ENCODE results near the gene PKNOX2. TPM values are rescaled to one million over a fixed set of nuclear protein-coding genes. Genes with fewer than 3 reads are reported as not detected.

Gene PKNOX2, protein sequence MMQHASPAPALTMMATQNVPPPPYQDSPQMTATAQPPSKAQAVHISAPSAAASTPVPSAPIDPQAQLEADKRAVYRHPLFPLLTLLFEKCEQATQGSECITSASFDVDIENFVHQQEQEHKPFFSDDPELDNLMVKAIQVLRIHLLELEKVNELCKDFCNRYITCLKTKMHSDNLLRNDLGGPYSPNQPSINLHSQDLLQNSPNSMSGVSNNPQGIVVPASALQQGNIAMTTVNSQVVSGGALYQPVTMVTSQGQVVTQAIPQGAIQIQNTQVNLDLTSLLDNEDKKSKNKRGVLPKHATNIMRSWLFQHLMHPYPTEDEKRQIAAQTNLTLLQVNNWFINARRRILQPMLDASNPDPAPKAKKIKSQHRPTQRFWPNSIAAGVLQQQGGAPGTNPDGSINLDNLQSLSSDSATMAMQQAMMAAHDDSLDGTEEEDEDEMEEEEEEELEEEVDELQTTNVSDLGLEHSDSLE
- not detected in 2 replicates for total RNA-seq (2014; rRNA removed; shearing (Covaris generic); ENCODE audit: low replicate concordance)

DNA sequence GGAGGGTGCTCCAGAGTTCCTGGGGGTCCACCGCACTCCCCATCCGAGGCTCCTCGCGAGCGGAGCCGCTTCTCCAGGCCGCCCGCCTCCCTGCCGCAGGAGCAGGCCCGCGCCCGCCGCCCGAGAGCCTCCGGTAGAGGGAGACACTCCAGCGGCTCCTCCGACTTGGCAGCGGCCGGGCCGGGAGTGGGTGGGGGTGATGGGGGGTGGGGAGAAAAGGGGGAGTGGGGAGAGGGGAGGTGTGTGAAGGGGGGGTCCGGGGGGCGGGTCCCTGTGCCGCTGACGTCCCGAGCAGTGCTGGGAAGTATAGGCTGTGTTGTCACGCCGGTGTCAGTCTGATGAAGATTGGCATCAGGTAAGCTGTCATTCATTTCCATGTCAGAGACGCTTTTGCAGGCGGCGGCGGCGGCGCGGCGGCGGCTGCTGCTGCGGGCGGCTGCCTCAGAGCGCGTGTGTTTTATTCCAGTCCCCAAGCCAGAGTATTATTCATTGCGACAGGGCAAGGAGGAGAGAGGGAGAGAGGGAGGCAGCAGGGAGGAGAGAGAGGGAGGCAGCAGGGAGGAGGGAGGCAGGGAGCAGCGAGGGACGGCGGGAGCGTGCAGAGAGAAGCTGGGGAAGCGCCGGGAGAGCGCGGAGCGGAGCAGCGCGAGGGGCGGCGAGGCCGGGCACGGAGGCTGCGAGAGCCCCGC is at the start of gene PKNOX2:
Gene PKNOX2 (plus strand): TSS at position 330 of the 689 bp plus-strand sequence. CDS start 186,555 bp downstream, outside the sequence.
- in situ Hi-C loops (cut with HindIII; ENCODE audit: low pct_unique_long_range_greater_than_20kb, low sequenced_read_pairs): no loop called here
- DNase-seq (ENCODE audit: low read depth): peak; percentile 63

DNA sequence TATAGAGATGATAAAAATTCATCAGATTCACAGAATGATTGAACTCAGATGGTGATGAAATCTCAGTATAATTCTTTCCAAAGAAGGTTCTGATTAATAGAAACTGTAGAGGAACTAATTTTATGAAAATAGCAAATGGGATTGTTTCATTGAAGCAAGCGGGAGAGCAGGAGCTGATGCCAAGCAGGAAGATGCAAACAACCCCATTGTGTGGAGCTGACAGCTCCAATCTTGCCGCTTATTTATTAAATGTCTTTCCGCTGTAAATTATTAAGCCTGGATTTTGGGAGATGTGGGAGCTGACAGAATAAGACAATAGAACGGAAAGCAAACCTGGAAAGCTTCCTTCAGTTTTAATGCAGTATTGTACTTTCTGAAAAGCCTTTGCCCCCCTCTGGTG is 47.1 kb upstream of the PKNOX2 start:
- in situ Hi-C loops (cut with HindIII; ENCODE audit: low pct_unique_long_range_greater_than_20kb, low sequenced_read_pairs): no loop called here
- no peak for DNase-seq (ENCODE audit: low read depth)

DNA sequence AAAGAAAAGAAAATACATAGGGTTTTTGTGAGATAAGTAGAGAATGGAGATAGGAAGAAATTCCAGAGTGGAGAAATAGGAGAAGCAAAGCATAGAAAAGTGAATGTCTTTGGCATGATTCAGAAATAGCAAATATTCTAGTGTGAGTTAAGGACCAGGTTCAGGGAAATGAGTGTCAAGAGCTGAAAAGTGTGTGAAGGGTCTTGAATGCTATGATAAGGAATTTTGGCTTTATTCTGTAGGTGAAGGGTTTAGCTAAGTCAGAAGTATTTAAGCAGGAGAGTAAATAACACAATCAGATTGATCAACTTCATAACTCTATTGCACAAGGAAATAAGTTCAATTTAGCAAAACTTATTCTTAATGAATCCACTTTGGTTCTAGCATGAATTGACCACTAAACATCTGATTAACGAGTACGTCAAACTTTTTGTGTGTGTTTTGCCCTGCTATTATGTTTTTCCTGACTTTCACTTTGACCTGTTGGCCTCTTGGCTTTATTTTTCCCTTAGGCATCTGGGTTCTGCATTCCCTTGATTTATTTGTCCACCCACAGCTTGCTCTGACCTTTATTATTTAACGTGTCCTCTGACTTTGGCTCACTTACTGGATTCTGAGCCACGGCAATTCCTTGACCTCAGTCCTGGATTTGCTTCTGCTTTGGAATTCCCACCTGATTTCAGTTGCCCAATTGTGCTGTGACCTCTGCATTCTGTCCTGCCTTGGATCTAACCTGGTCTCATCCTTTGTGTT is 41.2 kb upstream of the PKNOX2 start:
- no peak for DNase-seq (ENCODE audit: low read depth)
- in situ Hi-C loops (cut with HindIII; ENCODE audit: low pct_unique_long_range_greater_than_20kb, low sequenced_read_pairs): no loop called here

DNA sequence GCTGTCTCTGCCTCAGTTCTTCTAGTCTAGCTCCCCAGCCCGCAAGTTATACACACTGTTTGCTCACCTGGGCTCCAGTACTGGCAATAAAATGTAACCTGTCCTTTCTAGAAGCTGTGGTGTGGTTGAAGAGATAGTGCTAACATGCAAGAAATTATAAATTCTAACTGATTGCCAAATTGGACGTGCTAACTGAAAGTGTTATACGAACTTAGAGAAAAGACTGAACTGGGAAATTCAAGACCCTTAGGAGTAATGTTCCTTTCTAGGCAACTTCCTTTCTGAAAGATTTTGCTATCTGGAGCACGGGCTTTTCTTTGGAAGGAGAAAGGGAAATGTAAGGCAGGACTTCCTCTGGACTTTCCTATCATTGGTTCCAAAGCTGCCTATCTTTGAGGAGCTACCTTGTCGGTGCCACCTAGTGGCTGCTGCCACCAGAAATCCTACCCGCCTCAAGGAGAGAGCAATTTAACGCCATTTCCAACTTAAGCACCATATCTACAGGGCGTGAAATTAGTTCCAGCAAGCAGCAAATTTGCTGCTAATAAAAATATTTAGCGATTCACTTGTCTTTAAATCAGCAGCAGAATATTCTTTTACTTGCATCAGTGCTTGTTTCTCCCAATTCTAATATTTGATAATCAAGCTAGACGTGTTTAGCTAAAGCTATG is 40.5 kb upstream of the PKNOX2 start:
- peak; percentile 46 for DNase-seq (ENCODE audit: low read depth)
- in situ Hi-C loops (cut with HindIII; ENCODE audit: low pct_unique_long_range_greater_than_20kb, low sequenced_read_pairs): no loop called here

DNA sequence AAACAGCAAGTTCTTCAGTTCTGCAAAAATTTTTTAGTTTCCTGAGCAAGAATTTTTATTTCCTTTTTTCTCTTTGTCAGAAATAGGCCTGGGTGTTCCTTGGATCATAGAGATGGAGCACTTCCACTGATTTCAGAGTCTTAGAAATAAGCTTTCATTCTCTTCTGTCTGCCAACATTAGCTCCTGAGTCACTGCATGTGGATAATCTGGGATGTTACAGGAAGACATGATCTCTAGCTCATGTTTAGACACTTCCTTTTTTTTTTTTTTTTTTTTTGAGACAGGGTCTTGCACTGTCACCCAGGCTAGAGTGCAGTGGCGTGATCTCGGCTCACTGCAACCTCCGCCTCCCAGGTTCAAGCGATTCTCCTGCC is 39.9 kb upstream of the PKNOX2 start:
- DNase-seq (ENCODE audit: low read depth): no peak
- in situ Hi-C loops (cut with HindIII; ENCODE audit: low pct_unique_long_range_greater_than_20kb, low sequenced_read_pairs): no loop called here

DNA sequence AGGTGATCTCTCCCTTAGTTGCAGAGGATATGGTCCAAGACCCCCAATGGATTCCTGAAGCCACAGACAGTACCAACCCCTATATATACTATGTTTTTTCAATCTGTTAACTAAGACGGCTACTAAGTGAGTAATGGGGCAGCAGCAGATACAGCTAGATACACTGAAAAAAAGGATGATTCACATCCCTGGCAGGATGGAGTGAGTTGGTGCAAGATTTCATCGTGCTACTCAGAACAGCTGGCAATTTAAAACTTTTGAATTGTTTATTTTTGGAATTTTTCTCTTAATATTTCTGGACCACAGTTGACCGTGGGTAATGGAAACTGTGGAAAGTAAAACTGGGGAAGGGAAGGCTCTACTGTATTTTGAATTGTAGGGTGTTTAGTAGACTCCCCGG is 36.1 kb upstream of the PKNOX2 start:
- DNase-seq (ENCODE audit: low read depth): no peak
- in situ Hi-C loops (cut with HindIII; ENCODE audit: low pct_unique_long_range_greater_than_20kb, low sequenced_read_pairs): no loop called here

DNA sequence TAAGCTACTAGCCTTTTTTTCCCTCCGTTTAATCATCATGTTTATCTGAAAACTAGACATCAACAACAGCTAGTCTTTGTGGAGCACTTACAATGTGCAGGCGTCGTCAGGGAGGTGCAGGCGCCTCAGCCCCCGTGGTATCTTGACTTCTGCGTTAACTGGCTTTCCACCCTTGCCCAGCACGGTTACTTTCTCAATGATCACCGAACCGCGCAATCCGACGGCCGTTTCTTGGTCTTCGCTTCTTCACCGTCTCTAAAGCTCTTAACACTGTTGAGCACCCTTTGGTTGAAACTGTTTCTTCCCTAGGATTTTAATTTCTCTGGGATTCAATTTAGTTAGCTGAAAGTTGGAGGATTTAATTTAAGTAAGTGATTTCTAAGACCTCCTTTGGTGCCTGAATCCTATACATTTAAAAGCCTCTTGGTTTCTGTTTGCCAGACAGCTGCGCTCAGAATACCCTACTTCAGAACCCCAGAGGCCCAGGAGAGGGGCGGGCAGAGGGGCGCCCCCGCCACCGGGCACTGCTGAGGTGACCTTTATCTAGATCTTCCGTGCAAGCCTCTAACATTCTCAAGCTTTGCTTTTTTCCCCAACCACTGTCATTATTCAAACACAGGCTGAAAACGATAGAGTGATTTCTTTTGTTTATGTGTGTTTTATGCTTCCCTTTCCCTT is 35.1 kb upstream of the PKNOX2 start:
- DNase-seq (ENCODE audit: low read depth): no peak
- in situ Hi-C loops (cut with HindIII; ENCODE audit: low pct_unique_long_range_greater_than_20kb, low sequenced_read_pairs): no loop called here

DNA sequence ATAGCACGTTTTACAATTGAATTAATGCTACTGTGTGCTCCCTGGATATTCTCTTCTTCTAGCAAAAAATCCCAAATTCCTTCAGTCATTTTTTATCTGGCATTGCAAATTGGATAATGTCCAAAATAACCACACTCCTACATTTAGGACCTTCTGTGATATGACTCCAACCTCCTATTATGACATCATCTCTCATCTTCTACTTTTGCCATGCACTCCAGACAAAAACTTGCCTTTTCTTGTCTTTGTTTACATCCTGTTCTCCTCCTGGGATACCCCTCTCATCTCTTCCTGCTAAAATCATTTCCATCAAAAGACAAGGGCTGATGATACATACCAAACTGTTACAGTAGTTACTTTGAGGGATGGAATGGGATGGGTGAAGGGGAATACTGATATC is 32.5 kb upstream of the PKNOX2 start:
- in situ Hi-C loops (cut with HindIII; ENCODE audit: low pct_unique_long_range_greater_than_20kb, low sequenced_read_pairs): no loop called here
- DNase-seq (ENCODE audit: low read depth): no peak

DNA sequence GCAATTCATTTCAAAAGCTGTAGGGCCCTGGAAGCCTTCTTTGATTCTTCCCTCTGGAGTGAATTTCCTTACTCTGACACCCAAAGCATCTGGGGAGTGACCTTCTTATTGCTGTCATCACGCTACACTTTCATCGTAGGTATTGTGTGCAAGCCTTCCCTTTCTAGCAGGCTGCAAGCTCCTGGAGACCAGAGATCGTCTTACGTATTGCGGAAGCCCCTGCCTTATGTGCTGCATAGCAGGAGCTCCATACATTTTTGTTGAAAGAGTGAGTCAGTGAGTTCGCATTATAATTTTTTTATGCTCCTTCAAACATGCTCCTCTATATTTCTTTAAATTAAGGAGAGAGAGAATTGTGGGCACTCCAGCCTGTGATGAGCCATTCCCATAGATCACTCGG is 32.0 kb upstream of the PKNOX2 start:
- DNase-seq (ENCODE audit: low read depth): no peak
- in situ Hi-C loops (cut with HindIII; ENCODE audit: low pct_unique_long_range_greater_than_20kb, low sequenced_read_pairs): no loop called here

DNA sequence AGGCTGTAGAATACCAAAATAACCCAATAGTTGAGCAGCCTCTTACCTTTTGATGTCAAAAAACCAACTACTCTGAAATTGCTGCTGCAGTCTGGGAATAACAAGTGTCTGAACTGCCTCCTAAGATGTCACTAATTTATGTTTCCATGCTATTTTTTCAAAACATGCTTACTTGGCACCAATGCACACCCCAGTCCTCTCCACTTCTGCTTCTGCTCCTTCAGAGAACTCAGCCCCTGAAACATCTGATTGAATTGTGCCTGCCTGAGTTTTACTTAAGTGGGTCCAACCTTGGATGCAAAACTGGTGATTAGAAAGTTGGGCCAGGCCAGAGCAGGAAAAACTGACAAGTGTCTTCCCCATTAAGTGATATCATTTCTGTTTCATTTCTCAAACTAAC is 28.6 kb upstream of the PKNOX2 start:
- in situ Hi-C loops (cut with HindIII; ENCODE audit: low pct_unique_long_range_greater_than_20kb, low sequenced_read_pairs): no loop called here
- no peak for DNase-seq (ENCODE audit: low read depth)

DNA sequence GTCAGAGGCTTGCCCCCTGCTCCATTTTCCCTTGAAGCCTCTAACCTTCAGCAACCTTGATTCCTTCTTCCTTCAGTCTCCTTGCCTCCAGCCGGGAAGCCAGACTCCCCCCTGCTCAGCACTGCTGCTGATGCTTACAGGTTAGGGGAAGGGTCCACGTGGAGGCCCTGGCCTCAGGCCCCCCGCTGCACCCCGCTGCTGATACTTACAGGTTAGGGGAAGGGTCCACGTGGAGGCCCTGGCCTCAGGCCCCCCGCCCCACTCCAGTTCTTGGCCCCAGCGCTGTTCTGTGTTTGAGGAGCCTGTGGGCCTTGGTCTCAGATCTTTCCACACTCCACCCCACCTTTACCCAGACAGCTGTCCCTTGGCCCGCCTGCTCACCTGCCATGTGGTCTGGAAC is 25.6 kb upstream of the PKNOX2 start:
- in situ Hi-C loops (cut with HindIII; ENCODE audit: low pct_unique_long_range_greater_than_20kb, low sequenced_read_pairs): no loop called here
- DNase-seq (ENCODE audit: low read depth): no peak

DNA sequence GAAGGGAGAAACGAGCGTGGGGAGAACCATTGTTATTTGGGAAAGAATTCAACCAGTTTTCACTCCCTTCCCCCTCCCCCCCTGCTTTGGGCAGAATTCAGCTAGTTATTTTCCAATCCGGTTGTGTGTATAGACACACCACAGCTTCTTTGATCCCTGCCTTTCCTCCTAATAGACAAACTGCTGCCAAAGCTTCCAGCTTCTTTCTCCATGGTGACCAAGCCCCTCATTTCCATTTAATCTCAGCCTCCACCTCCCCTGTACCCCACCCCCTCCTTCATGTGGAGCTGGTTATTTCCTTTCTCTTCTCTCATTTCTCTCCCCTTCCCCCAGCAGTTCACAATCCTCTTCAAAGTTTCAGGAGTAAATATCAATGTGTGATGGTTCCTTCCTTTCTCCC is 24.8 kb upstream of the PKNOX2 start:
- no peak for DNase-seq (ENCODE audit: low read depth)
- in situ Hi-C loops (cut with HindIII; ENCODE audit: low pct_unique_long_range_greater_than_20kb, low sequenced_read_pairs): no loop called here

DNA sequence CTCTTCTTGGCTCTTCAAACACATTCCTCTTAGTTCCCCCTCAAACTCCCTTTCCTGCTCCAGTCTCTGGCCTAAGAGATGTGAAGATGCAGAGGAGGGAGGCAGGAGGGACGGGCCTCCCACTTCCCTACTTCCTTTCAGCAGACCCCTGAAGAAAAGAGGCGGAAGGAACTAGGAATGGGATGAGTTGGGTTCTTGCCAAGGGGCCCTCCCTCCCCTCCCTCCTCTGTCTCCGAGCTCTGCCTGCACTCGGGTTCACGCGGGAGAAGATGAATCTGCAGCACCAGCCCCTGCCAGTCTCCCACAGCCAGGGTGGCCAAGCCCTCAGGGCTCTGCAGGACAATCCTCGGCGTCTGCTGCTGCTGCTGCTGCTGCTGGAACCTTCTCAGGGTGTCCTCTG is 24.3 kb upstream of the PKNOX2 start:
- in situ Hi-C loops (cut with HindIII; ENCODE audit: low pct_unique_long_range_greater_than_20kb, low sequenced_read_pairs): no loop called here
- DNase-seq (ENCODE audit: low read depth): no peak

DNA sequence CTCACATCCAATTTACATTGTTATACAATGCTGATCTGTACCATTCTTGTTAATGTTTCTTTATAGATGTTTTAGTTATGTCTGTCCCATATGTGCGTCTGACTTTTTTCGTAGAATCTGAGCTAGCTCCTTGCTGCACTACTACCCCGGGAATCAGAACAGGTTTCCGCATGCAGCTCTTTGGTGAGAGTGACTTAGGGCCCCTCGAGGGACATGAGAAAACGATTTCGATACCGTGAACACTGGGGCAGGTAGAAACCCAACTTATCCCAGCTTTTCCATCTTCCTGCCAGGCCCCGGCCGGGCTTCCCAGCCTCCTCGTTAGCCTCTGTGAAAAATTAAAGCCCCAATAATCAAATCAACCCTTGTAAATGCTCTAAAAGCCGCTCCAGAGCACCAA is 23.4 kb upstream of the PKNOX2 start:
- no peak for DNase-seq (ENCODE audit: low read depth)
- in situ Hi-C loops (cut with HindIII; ENCODE audit: low pct_unique_long_range_greater_than_20kb, low sequenced_read_pairs): no loop called here

DNA sequence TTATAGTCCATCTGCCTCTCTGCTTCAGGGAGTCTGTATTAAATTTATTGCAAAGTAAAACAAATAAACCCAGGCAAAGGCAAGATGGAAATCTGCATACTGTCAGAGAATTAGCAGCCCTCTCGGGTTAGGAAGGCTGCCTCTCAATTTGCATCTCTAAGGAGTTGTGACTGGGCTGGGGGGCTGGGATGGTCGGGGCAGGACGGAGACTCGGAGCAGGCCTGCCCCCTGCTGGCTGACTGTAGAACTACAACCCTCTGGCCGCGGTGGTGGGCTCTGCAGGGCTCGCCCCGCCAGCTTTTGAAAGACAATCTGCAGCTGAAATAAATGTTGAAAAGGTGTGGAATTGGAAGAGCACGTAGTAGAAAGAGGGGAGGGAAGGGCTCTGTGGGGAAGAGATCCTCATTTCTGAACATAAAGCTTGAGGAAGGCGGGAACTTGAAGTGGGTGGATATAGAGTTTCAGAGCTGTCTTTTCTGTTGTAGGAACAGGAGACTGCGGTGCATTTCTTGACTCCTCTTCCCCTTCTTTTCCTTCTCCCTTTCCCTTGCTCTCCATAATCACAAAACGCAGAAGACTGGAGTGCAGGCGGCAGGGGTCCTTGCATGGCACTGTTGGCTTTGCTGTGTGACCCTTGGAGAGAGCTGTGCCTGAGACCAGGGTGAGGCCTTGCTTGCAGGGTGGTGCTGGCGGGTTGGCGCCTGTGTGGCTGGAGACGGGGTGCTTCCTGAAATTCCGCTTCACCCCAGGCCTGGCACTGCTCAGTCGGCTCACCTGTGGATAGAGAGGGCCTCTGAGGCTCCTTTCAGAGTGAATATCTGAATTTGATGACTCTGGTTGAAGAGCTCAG is 22.6 kb upstream of the PKNOX2 start:
- peak; percentile 7 for DNase-seq (ENCODE audit: low read depth)
- in situ Hi-C loops (cut with HindIII; ENCODE audit: low pct_unique_long_range_greater_than_20kb, low sequenced_read_pairs): no loop called here

DNA sequence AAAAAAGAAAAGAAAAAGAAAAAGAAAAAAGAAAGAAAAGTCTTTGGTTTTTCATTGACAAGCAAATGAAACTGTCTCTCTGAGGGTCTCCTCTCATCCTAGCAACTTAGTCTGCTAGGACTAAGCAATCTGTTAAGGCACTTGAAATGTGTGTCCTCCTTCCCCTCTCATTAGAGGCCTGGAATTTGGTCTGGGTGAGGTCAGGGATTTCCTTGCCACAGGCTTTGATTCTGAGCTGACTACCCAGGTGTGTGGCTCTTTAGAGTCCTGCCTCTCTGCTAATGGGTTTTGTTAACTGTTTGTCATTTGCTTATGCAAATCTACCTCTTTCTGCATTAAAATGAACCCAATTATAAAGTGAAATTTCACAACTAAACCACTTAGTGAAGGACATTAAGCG is 18.3 kb upstream of the PKNOX2 start:
- in situ Hi-C loops (cut with HindIII; ENCODE audit: low pct_unique_long_range_greater_than_20kb, low sequenced_read_pairs): no loop called here
- DNase-seq (ENCODE audit: low read depth): no peak

DNA sequence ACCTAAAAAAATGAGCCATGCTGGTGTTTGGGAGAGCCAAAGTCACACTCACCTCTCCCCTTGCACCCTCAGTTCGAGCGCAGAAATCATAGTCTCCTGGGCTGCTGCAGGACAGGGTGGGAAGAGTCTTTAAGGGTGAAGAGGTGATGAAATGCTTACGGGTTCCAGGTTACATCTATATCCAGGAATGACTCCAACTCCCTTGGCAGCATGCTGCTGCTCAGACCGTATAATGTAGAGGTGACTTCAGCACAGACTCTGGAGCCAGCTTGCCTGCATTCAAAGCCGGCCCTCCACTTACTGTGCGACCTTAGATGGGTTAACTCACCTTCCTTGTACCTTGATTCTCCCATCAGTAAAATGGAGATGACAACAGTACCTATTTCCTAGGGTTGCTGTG is 17.3 kb upstream of the PKNOX2 start:
- in situ Hi-C loops (cut with HindIII; ENCODE audit: low pct_unique_long_range_greater_than_20kb, low sequenced_read_pairs): no loop called here
- no peak for DNase-seq (ENCODE audit: low read depth)
